Activated naive CD4-positive, alpha-beta T cell treated with anti-CD3 and anti-CD28 coated beads, Interleukin-2, amount 10 ng/mL, durations not matched to agents 7 days and 5 days (primary cell): ENCODE measurements around the gene ATP2B2.
A peak's percentile ranks its signal among the peaks of the same experiment; 100 is the strongest.

Experiments
- CTCF ChIA-PET: fragments of 350-600 bp; sonication (Branson Sonifier 250); formaldehyde crosslinking; loops from one replicate; lab custom pipeline; 2021; ENCODE audit warnings: antibody characterized with exemption; lab: Charles Lee
- DNase-seq: peaks from one replicate; pipeline ENCODE4 v3.0.0-alpha.2; 2020
- H3K27ac Mint-ChIP-seq: one replicate; pipeline ENCODE4 v1.8.0; 2021; ENCODE audit warnings: mild to moderate bottlenecking, moderate library complexity, mixed read lengths
- H3K27me3 Mint-ChIP-seq: one replicate; pipeline ENCODE4 v1.8.0; 2021; ENCODE audit warnings: mild to moderate bottlenecking, mixed read lengths
- H3K36me3 Mint-ChIP-seq: one replicate; pipeline ENCODE4 v1.8.0; 2021; ENCODE audit warnings: mixed read lengths
- H3K4me1 Mint-ChIP-seq: one replicate; pipeline ENCODE4 v1.8.0; 2021; ENCODE audit warnings: mixed read lengths
- H3K4me3 Mint-ChIP-seq: one replicate; pipeline ENCODE4 v1.8.0; 2021; ENCODE audit warnings: mild to moderate bottlenecking, moderate library complexity, mixed read lengths
- H3K9me3 Mint-ChIP-seq: one replicate; pipeline ENCODE4 v1.8.0; 2021; ENCODE audit warnings: mixed read lengths

Gene ATP2B2

DNA sequence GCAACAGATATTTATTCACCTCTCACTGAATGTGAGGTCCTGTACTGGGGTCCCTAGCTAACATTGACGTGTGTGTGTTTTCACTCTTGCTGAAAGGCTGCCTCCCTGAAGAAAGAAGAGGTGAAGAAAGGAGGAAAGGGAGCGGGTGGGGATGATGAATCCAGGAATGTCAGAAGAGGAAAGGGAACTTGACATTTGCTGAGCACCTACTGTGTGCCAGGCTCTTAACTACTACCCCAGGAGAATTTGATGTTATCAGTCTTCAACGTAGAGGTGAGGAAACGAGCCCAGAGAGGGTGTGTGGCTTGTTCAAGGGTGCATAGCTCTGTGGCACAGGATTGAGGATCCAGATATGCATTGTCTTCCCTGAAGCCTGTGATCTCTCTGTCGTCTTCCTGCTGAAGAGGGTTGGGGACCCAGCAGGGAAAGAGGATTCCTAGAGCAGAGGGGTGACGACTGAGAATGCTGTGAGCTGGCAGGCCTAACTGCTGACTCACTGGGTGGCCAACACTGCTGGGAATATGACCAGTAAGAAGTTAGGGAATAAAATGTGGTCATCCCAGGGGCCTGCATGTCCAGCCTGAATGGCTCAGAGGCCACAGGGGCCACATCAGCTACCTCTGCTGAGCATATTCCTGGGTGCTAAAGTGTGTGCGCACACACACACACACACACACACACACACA lies 6.6 kb upstream of the ATP2B2 start:
- Mint-ChIP-seq H3K4me3 (no peak overlapping the region), H3K4me1 (no peaks in the 10 kb centered on the region), H3K36me3 (no peaks in the 10 kb centered on the region), H3K27me3 (peaks cover 24% of the 10 kb centered on the region), H3K9me3 (no peaks in the 10 kb centered on the region), H3K27ac (no peak overlapping the region)
- peak; percentile 4 for DNase-seq
- CTCF ChIA-PET, result no interaction called here

DNA sequence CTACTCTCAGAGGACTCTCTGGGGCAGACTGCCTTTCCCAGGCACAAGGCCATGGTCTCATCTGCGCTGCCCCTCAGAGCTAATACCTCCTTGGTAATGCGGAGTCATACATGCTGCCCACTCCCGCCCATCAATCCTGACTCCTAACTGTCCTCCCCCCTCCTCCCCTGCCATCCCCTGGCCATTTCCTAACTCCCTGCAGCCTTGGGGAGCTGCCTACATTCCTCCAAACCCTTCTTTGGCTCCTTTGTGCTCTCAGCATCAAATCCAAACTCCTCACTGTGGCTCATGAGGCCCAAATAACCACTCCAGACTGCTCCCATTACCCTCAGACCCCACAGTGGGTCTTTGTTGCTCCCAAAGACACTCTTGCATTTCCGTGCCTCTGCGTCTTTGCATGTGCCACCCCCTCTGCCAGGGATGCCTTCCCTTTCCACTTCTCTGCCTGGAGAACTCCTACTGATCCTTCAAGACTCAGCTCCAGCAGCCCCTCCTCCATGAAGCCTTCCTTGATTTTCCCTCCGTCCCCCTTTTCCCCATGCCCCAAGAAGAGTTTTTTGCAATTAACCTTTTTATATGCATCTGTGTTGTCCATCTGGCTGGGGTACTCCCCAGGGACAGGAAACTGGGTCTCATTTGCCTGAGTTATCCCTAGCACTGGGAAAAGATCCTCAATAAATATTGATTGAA lies 5.5 kb upstream of the ATP2B2 start:
- DNase-seq, result no peak
- Mint-ChIP-seq H3K36me3 (no peaks in the 10 kb centered on the region), H3K4me3 (no peak overlapping the region), H3K9me3 (no peaks in the 10 kb centered on the region), H3K27ac (no peak overlapping the region), H3K27me3 (peaks cover 29% of the 10 kb centered on the region), H3K4me1 (no peaks in the 10 kb centered on the region)
- CTCF ChIA-PET, result no interaction called here

DNA sequence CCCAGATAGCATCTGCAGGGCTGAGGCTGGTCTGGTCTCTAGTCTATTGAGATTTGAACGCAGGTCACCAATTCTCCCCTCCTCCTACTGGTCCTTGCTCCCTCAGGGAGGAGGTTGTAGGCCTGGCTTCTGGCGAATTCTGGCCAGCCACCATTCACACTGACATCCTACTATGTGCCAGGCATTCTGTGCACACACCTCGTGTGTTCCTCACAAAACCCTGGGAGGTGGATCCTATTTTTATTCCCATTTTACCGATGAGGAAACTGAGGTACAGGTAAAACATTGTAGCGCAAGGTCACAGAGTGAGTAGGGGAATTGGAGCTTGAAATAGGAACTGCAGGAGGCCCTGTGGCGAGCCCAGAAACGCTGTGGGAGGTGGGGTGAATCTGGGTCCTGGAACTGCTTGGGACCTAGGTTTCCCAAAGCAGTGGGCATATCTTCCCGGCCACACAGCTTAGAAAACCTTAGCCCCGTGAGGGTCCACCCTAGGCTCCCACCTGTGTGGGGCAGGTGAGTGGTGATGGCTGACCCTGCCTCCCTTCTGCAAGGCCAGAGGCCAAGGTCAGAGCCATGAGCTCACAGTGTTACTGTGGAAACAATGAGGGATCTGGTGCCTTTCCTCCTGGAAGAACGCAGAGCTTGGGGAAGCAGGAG lies 4.8 kb upstream of the ATP2B2 start:
- CTCF ChIA-PET, result no interaction called here
- no peak for DNase-seq
- peaks cover 36% of the 10 kb centered on the region for H3K27me3 Mint-ChIP-seq
- H3K36me3 Mint-ChIP-seq, result no peaks in the 10 kb centered on the region
- no peaks in the 10 kb centered on the region for H3K9me3 Mint-ChIP-seq
- no peak overlapping the region for H3K27ac Mint-ChIP-seq
- no peak overlapping the region for H3K4me3 Mint-ChIP-seq
- no peaks in the 10 kb centered on the region for H3K4me1 Mint-ChIP-seq

DNA sequence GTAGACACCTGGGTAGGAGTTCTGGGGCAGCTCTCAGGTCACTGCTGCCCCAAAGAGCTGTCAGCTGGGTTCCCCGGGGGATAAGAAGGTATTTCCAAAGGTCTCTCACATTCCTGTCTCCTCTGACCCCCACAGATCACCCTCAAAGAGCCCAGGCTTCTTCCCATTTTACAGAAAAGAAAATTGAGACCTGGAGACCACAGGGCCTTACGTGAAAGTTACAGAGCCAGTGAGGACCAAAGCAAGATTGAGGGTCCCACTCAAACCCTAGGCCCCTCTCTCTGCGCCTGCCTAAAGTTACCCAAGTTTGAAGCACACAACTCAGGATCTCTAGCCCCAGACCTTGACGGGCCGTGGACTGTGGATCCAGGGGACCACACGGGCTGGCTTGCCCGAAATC lies 3.9 kb upstream of the ATP2B2 start:
- no peaks in the 10 kb centered on the region for H3K4me1 Mint-ChIP-seq
- CTCF ChIA-PET, result no interaction called here
- peaks cover 45% of the 10 kb centered on the region for H3K27me3 Mint-ChIP-seq
- no peaks in the 10 kb centered on the region for H3K9me3 Mint-ChIP-seq
- H3K27ac Mint-ChIP-seq, result no peak overlapping the region
- H3K36me3 Mint-ChIP-seq, result no peaks in the 10 kb centered on the region
- no peak for DNase-seq
- no peak overlapping the region for H3K4me3 Mint-ChIP-seq

DNA sequence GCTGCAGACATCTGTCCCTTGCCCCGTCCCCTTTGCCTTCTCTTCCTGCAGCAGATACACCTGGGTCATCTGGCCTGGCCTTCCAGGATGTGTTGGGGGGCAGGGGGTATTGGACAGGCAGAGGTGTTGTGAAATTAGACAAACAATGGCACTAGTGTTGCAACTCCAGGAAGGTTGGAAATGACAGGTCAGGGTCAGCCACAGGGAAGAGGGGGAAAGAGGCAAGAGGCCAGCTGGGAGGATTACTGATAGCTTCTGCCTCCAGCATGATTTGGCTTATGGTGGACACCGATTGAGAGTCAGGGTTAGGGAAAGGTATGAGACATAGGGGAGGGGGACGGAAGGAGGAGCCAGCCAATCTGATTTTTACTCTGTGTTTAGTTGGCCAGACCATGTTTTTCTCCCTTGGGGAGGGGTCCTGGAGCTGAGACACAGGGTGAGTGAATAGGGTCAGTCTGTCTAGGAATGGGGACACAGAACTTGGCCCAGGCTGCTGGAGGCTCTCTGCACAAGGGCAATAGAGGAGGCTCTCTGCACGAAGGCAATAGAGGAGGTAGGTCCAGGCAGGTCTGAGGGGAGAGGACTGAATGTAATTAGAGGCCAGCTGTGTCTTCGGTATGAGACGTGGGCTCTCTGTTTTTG lies 3.4 kb upstream of the ATP2B2 start:
- H3K9me3 Mint-ChIP-seq, result no peaks in the 10 kb centered on the region
- H3K4me3 Mint-ChIP-seq, result no peak overlapping the region
- DNase-seq, result no peak
- peaks cover 51% of the 10 kb centered on the region for H3K27me3 Mint-ChIP-seq
- no peaks in the 10 kb centered on the region for H3K36me3 Mint-ChIP-seq
- CTCF ChIA-PET, result no interaction called here
- H3K4me1 Mint-ChIP-seq, result no peaks in the 10 kb centered on the region
- H3K27ac Mint-ChIP-seq, result no peak overlapping the region

DNA sequence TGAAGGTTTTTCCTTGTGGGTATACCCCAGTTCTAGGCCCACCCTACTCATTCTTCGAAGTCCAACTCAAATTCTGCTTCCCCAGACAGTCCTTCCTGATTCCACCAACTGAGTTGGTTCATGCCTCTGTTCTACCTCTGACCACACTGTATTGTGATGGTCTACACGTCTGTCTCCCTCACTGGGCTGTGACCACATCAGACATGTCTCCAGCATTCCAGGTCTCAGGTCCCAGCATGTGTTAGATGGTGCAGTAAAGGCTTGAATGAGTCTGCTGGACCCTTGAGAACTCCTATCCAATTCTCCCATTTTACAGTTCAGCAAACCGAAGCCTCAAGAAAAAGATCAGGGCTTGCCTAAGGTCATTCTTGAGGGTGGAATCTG lies 2.8 kb upstream of the ATP2B2 start:
- H3K27ac Mint-ChIP-seq, result no peak overlapping the region
- H3K4me1 Mint-ChIP-seq, result no peaks in the 10 kb centered on the region
- H3K4me3 Mint-ChIP-seq, result no peak overlapping the region
- no peak for DNase-seq
- H3K27me3 Mint-ChIP-seq, result peaks cover 56% of the 10 kb centered on the region
- no peaks in the 10 kb centered on the region for H3K36me3 Mint-ChIP-seq
- CTCF ChIA-PET, result no interaction called here
- no peaks in the 10 kb centered on the region for H3K9me3 Mint-ChIP-seq

DNA sequence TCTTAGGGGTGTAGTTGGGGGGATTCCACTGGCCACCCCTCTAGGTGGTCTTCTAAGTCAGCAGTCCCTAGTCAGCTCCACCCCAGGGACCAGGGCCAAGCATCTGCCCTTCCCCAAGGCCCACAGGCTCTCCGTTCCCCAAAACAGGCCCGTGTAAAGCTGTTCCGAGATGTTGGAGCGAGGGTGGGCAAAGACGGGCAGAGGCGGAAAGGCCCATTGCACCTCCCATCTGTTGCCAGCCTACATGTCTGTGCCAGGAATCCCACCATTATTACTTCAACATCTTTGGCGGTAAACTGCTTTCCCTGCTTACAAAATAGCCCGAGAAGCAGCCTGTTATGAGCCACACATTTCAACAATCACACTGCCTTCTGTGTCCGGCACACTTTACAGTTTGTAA lies 1.9 kb upstream of the ATP2B2 start:
- no peaks in the 10 kb centered on the region for H3K9me3 Mint-ChIP-seq
- H3K4me1 Mint-ChIP-seq, result no peaks in the 10 kb centered on the region
- no peak for DNase-seq
- H3K27ac Mint-ChIP-seq, result no peak overlapping the region
- CTCF ChIA-PET, result no interaction called here
- no peak overlapping the region for H3K4me3 Mint-ChIP-seq
- peaks cover 58% of the 10 kb centered on the region for H3K27me3 Mint-ChIP-seq
- H3K36me3 Mint-ChIP-seq, result no peaks in the 10 kb centered on the region

DNA sequence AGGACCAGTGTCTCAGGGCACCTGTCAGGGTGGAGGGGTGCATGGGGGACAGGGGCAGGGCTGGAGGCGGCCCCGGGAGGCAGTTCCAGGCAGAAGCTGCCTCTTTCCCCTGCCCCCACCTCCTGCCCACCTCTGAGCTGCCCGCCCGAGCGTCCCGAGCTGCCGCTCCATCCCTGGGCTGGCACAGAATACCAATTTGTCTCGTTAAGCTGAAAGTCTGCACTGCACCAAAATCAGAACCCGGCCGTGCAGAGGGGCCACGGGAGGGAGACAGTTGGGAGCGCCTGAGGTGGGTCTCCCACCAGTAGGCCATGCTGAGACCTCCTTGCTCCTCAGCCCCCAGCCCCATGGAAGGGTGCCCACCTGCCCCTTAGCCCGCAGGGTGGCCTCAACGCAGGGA lies 1.3 kb upstream of the ATP2B2 start:
- no peak overlapping the region for H3K27ac Mint-ChIP-seq
- CTCF ChIA-PET, result no interaction called here
- no peaks in the 10 kb centered on the region for H3K9me3 Mint-ChIP-seq
- no peak overlapping the region for H3K4me3 Mint-ChIP-seq
- H3K36me3 Mint-ChIP-seq, result no peaks in the 10 kb centered on the region
- H3K4me1 Mint-ChIP-seq, result no peaks in the 10 kb centered on the region
- DNase-seq, result no peak
- H3K27me3 Mint-ChIP-seq, result peaks cover 65% of the 10 kb centered on the region

DNA sequence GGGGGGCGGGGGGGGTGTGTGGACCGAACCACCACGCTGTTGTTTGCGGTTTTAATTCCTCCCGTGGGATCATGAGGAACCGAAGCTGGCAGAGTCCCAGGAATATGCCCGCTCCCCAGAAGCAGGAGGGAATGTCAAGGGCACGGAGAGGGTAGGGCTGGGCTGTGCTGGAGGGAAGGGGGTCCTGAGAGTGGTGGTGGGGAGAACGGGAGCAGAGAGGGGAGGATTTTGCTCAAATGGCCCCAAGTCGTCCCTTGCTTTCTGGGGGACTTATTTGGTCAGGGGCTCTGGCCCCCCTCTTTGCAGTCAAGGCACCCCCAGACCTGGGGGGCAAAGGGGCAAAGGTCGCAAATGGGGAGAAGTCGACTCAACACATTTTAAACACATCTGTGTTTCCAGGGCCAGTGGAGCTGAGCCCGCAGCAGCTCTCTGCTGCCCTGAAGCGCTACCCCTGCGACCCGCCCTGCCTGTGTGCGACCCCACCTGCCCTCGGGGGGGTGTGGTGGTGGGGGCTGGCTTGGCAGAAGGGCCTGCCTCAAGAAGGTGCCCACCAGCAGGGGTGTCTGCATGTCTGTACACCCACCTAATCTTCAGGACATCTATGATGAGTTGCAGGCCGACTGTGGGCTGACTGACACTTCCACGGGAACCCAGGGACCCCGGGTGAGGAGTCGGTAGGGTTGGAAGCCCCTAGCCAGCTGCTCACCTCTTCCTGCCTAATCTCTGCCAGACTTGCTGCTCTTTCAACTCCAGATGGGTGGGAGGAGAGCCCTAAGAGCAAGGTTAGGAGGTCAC lies 602 bp upstream of the ATP2B2 start:
- peaks cover 66% of the 10 kb centered on the region for H3K27me3 Mint-ChIP-seq
- CTCF ChIA-PET, result no interaction called here
- no peaks in the 10 kb centered on the region for H3K9me3 Mint-ChIP-seq
- H3K4me1 Mint-ChIP-seq, result no peaks in the 10 kb centered on the region
- H3K36me3 Mint-ChIP-seq, result no peaks in the 10 kb centered on the region
- no peak overlapping the region for H3K4me3 Mint-ChIP-seq
- H3K27ac Mint-ChIP-seq, result no peak overlapping the region
- DNase-seq, result no peak

DNA sequence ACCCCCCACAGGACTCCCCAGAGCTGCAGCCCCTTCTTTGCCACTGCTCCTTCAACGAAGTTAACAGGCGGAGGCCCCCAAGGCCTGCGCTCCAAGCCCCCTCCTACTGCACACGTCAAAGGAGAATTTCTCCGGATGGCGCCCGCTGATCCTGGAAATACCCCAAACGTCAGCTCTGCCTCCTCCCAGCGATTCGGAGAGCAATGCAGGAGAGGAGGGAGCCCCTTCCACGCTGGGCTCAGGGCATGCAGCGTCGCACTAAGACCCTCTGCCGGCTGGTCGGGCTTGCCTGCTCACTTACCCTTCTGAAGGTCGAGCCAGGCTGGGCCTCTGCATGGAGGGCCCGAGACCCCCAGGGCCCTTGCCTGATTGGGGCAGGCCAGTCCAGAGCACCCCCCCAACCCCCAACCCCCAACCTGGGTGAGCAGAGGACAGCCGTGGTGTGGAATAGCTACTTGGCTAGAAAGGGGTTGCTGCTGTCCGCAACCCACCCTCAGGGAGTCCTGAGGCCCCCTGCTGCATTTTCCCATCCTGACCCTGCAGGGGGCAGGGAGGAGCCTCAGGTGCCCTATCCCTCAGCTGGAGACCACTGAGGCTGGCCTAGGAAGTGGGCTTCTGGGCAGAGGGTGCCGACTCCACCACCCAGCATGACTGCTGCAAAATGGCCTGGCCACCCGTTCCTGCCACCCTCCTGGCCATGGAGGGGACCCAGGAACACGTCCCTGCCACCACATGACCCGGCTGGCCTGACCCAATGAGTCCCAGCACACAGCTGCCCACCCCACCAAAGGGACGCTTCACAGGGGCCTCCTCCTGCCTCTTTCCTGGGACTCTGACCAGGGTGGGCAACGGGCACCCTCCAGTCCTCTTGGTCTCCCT lies 976 bp downstream of the ATP2B2 start:
- no peak for DNase-seq
- Mint-ChIP-seq H3K4me3 (no peak overlapping the region), H3K27me3 (peaks cover 72% of the 10 kb centered on the region), H3K36me3 (no peaks in the 10 kb centered on the region), H3K9me3 (no peaks in the 10 kb centered on the region), H3K27ac (no peak overlapping the region), H3K4me1 (peaks cover 4% of the 10 kb centered on the region)
- CTCF ChIA-PET, result no interaction called here

DNA sequence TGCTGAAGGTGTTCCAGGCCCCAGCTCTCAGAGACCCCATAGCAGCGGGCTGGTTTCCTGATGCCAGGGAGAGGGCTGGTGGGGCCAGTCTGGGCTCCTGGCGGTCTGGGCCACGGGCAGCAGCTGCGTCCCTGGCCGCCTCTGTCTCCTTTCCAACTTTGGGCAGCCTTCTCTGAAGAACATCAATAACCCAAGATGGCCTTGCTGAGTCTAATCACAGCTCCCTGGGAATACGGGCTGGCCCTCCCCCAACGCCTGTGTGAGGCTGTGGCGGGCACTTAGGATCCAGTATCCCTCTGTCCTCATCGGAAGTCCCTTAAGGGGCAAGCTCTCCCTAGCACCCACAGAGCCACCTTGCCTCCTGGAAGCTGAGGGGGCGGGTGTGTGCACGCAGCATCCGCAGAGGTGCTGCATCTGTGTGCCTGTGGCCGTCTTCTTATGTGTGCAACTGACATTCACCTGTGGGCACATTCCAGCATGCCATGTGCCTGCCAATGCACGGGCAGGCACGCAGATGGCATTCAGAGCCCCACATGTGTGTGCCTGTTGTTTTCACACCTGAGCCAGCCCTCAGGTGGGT lies 2.1 kb downstream of the ATP2B2 start:
- H3K4me1 Mint-ChIP-seq, result peaks cover 4% of the 10 kb centered on the region
- CTCF ChIA-PET, result interaction anchor here (1.8 kb wide), 1 partner anchor 235 kb away, joined by 4 read pairs; no protein-coding TSS in a partner anchor
- H3K4me3 Mint-ChIP-seq, result no peak overlapping the region
- no peaks in the 10 kb centered on the region for H3K9me3 Mint-ChIP-seq
- no peak overlapping the region for H3K27ac Mint-ChIP-seq
- DNase-seq, result no peak
- H3K27me3 Mint-ChIP-seq, result peaks cover 70% of the 10 kb centered on the region
- H3K36me3 Mint-ChIP-seq, result no peaks in the 10 kb centered on the region

DNA sequence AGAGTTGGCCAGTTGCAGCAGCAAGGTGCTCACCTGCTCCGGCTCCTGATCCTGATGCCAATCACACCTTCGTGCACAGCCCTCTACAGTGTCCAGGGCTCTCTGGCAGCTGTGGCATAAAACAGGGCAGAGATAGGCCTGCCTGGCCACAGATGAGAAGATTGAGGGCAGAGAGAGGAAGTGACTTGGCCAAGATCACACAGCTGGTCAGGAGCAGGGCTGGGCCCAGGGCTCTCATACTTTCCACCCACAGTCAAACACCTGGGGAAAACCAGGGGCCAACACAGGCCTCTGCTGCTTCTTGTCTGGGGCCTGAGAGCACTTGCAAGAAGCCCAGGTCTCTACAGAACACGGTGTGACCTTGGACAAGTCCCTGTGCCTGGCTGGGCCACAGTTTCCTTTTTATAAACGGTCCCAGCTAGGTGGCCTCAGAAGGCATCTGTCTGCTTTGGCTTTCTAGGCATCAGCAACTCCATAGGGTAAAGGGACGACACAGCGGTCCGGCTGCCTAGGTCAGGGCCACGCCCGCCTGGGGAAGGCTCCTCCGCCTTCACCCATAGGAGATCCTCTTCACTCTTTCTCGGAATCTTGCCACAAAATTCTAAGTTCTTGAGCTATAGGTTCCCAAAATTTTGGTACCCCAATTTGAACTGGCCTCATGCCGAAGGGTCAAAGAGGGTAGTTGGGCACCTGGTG lies 3.1 kb downstream of the ATP2B2 start:
- peaks cover 60% of the 10 kb centered on the region for H3K27me3 Mint-ChIP-seq
- no peak overlapping the region for H3K27ac Mint-ChIP-seq
- no peak overlapping the region for H3K4me3 Mint-ChIP-seq
- peaks cover 4% of the 10 kb centered on the region for H3K4me1 Mint-ChIP-seq
- CTCF ChIA-PET, result interaction anchor here (1.8 kb wide), 1 partner anchor 236 kb away, joined by 4 read pairs; no protein-coding TSS in a partner anchor
- H3K9me3 Mint-ChIP-seq, result no peaks in the 10 kb centered on the region
- H3K36me3 Mint-ChIP-seq, result no peaks in the 10 kb centered on the region
- no peak for DNase-seq
